A204.1 (cell line): ENCODE data around the gene NFATC1.

Experiments used
- FAIRE-seq: peaks from 2 replicates; lab custom pipeline; 2012; peaks lifted over from hg19 to GRCh38; lab: Jason Lieb, UNC

The NFATC1 gene

GRCh38 chr18:79405019-79405780, 9.5 kb downstream of the NFATC1 start:
- no peak for FAIRE-seq

DNA sequence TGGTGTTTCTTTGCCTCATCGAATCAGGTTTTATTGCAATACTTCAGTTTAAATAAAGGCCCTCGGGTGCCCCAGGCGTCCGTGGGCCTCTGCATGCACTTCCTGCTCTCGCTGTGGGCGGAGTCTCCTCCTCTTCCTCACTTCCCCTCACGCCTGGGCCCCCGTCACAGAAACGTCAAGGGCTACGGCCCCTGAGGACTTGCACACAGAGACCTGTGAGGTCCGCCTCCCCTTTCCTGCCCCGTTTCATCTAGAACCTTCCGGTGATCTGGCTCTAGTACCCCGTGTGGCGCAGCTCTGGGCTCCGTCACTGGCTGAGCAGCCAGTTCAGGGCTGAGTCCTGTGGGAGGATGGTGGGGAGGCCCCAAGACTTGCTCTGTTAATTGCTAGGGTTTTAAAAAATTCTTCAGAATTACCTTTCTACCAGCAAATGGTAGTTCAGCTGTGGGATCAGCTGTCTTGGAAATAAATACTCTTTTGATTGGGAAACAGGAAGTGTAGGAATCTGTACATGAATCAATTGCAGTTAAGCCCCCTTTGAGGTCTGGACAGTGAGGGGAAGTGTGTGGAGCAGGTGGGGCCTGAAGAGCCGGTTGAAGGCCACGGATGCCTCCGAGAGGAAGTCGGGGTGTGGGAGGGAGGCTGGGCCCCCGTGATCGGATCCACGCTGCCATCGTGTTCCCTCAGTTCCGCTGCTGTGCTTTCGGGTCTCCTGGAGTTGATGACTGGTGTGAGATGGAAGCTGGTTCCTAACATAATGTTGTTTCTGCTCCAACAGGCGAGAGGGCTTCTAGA, 10.2 kb downstream of the NFATC1 start:
- no peak for FAIRE-seq

DNA sequence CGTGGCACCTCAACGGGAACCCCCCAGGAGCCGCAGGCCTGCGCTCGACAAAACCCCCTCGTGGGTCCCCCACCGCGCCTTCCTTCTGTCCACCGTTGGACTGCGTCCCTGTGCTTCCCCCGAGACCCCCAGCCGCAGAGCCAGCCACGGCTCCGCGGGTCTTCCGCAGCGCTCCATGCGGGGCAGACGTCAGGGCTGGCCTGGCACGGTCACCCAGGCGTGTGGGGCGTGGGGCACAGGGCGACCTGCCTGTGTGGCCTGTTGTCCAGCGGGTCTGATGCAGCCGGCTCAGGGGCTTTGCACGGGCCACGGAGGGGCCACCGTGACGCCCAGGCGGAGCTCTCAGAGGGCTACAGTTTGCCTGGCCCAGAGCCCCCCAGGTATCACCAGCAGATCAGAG, 11.0 kb downstream of the NFATC1 start:
- no peak for FAIRE-seq

DNA sequence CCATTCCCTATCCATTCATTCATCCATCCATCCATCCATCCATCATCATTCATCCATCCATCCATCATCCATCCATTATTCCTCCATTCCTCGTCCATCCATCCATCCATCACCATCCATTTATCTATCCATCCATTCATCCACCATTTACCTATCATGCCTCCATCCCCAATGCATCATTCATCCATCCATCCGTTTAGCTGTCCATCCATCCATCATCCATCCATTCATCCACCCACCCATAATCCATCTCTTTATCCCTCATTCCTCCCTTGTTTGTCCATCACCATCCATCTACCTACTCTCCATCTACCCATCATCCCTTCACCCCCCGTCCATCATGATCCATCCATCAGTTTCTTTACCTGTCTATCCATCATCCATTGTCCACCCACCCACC, 13.6 kb downstream of the NFATC1 start:
- FAIRE-seq, result no peak

DNA sequence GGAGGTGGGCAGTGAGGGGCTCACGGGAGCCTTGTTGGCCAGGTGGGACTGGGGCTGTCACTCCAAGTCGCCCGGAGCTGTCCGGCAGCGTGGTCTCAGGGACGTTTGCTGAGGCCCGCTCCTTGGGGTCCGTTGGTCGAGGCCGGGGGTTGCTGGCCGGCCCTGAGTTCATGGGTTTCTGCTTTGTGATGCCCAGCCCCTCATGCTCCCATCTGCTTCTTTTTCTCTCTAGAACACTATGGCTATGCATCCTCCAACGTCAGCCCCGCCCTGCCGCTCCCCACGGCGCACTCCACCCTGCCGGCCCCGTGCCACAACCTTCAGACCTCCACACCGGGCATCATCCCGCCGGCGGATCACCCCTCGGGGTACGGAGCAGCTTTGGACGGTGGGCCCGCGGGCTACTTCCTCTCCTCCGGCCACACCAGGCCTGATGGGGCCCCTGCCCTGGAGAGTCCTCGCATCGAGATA, 14.5 kb downstream of the NFATC1 start:
- no peak for FAIRE-seq

- FAIRE-seq, result no peak
Observed at GRCh38 chr18:79410731-79411613, 15.2 kb downstream of the NFATC1 start.

DNA sequence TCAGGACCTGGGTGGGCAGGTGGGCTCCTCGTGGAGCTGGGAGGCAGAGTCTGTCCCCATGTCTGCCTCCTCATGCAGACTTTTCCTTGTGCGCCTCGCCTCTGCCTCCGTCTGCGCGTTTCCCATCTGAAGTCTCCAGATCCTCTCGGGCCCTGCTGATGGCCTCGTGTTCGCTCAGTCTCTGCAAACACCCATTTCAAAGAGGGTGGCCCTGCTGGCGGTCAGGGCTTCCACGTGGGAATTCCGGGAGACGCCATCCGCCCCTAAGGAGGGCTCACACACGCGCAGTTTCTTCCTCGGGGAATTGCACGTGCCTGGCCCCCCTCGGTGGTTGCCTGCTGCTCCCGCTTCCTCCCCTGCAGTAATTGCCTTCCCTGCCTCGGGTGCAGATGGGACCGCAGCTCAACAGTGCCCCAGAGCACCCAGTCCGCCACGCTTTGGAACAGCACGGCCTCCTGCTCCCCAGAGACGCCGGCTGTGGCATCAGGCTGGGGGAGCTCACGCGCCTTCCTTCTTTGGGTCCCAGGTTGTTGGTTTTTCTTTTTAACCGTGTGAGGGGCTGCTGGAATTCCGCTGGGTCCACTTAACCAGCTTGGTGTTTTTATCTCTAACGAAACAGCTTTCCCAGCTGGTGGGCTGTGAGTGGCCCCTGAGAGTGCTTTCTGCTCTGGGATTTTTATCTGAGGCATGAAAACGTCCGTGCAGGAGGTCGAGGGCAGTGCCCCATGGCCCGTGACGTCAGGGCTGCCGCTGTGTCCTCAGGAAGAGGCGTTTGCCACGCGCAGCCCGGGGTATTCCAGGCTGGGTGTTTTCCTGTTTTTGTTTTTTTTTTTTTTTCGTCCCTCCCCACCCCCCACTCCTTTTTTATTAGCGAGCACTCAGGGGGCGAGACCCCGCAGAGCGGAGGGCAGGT, 16.1 kb downstream of the NFATC1 start:
- no peak for FAIRE-seq

DNA sequence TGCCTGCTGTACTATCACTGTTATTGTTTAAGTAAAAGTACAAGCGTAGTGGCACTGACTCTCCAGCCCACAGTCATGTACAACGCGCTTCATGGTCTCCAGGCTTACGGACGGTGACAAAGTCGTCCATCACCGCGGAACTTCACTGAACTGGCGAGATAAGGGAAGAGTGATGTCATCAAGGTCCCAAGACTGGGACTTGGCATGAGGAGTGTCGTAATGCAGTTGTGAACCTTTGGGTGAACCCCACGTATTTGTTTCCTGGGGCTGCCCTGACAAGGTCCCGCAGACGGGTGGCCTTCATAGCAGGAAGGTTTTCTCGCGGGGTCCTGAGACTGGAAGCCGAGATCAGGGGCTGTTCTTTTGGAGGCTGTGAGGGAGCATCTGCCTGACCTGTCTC, 17.3 kb downstream of the NFATC1 start:
- no peak for FAIRE-seq

DNA sequence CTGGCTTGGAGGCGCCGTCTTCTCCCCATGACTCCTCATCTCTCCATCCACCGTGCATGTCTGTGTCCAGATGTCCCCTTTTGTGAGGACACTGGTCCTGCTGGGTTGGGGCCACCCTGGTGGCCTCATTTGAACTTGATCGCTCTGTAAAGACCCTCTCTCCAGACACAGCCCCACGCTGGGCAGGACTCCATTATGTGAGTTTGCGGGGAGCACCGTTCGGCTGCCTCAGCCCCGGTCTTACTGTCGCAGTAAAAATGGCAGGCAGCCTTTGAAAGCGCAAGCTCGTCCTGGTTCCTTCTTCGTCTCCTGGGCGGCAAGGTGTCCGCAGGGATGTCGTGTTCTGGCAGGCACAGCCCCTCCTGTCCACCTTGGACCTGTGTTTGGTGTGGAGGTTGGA, 17.7 kb downstream of the NFATC1 start:
- FAIRE-seq, result no peak

DNA sequence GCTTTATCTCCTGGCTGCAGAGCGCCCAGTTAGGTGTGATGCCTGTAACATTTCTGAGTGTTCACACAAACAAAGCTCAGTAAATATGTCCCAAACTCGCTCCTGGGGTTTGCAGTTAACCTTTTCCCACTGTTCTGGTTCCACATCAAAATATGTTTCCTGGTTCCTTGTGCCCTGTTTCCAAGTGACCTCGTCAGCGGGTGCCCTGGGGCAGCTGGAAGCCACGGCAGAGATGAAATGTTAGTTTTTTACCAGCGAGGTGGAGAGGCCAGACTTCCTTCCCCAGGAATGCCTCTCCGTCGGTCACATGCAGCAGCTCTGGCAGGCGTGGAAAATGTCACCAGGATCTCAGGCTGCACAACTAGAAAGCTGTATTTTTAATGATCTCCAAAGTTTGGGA, 18.2 kb downstream of the NFATC1 start:
- FAIRE-seq, result no peak

- FAIRE-seq, result no peak
Observed at GRCh38 chr18:79416022-79416676, 20.4 kb downstream of the NFATC1 start.

GRCh38 chr18:79416677-79417052, 20.9 kb downstream of the NFATC1 start:
- no peak for FAIRE-seq

DNA sequence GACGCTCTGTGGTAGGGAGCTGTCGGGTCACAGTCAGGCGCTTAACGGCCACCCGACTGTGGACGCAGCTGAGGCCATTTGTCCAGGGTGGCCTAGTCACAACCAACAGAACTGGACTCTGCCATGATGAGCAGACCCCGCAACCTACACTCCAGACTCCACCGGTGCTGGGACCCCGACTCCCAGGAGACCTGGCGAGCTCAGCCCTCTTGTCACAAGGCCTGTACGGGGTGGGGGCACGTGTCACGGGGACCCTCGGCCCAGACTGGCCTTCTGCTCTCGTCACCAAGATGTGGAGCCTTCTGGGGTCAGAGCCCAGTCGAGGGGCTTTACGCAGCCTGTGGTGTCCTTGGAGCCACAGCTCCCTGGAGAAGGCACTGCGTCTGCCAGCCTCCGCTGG, 22.5 kb downstream of the NFATC1 start:
- no peak for FAIRE-seq

DNA sequence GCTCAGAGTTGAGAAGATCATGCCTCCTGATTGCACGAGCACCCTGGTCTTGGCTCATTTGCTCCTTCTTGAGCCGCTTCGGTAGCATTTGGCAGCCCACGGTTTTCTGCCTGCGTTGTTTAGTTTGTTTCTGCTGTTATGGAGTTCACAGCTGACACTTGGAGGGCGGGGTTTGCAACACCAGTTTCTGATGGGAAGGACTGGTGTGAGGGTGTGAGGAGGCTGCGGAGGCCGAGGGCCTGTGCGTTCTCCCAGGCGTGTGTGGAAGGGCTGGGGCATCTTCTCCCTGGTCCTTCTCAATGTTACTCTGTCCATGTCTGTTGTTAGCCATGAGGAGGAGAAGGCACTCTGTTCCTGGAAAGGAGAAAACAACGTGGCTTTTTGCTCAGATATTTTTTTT, 22.9 kb downstream of the NFATC1 start:
- FAIRE-seq, result no peak

GRCh38 chr18:79420033-79420745, 24.5 kb downstream of the NFATC1 start:
- FAIRE-seq, result no peak

- FAIRE-seq, result no peak
Observed at GRCh38 chr18:79421275-79421857, 25.6 kb downstream of the NFATC1 start.

DNA sequence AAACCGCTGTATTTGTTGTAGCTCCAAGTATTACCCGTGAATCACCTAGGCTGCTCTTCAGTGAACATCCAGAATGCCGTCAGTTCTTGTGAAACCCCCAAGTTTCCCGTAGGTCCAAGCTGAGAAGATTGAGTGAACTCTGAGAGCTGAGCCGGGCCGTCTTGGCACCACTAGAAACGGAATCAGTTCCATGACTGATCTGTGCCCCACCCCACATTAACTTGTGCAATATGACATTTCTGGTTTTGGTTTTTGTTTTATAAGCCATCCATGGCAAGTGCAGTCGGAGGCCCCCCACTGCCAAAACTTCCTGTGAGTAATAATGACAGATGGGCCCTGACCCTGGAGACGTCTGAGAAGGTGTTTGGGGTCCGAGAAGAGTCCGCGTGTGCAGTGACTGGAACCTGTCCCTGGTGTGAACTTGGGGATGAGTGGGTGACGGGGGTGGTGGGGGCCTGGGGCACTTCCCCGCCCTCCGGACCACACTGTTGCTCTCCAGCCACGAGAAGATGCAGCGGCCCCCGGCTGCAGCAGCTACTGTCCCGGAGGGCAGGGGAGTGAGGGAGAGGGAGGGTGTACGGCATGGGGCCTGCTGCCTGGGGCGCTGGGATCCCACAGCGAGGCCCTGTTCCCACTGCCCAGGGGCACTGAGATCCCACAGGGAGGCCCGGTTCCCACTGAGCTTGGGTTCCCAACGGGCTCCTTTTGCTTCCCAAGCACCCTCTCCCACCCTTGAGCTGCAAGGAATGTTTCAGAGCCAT, 26.5 kb downstream of the NFATC1 start:
- FAIRE-seq, result no peak

DNA sequence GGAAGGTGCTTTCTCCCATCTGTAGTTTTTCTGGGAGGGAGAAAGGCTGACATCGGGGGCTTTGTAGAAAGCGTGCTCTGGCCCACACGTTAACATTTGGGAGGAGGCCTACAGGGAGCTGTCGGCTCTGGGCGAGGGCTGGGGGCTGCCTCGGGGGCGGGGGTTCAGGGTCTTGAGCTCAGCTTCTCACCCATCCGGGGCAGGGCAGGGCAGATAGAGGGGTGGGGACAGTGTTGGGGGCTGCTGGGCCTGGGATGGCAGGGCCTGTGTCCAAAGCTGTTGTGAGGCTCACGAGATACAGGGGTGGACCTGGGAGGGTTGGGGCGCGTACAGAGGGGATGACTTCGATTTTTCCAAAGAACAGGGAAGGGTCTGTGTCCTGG, 27.0 kb downstream of the NFATC1 start:
- FAIRE-seq, result no peak
